Measurements from ENCODE around the gene CFLAR.

Gene CFLAR

GRCh38 chr2:201157694-201158093 is 41.7 kb downstream of the CFLAR start:
- H3K4me2 ChIP-seq (ENCODE audit: low read depth, low read length, poor library complexity, severe bottlenecking), result peak overlapping the region; percentile 22
- H3K9me3 ChIP-seq (ENCODE audit: insufficient read depth, low read depth, low read length), result no peaks in the 10 kb centered on the region
- H3K27me3 ChIP-seq (ENCODE audit: insufficient read depth, low read length, poor library complexity, severe bottlenecking), result no peaks in the 10 kb centered on the region
- peaks cover 54% of the 10 kb centered on the region; the same call in 1 of the 2 replicates for H3K36me3 ChIP-seq (ENCODE audit: insufficient read depth, low read length)
- no peak overlapping the region for H3K4me3 ChIP-seq (ENCODE audit: low read length, poor library complexity, severe bottlenecking)
- 0 out of 2 replicates have a peak overlapping the region, but pooled peaks have one; percentile 70 for H2AFZ ChIP-seq (ENCODE audit: low read length)
- no peaks in the 10 kb centered on the region for H3F3A ChIP-seq (ENCODE audit: low read depth)
- H3K9ac ChIP-seq (ENCODE audit: low read depth, low read length, poor library complexity, severe bottlenecking), result peak overlapping the region; percentile 2
- H3K79me2 ChIP-seq (ENCODE audit: insufficient read depth, low read length), result no peaks in the 10 kb centered on the region
- H4K20me1 ChIP-seq (ENCODE audit: insufficient read depth, low read length, poor library complexity, severe bottlenecking), result no peaks in the 10 kb centered on the region
- H3K4me1 ChIP-seq (ENCODE audit: insufficient read depth, low read length, poor library complexity, severe bottlenecking), result peaks cover 8% of the 10 kb centered on the region
- H3K9me2 ChIP-seq (replicated peaks; ENCODE audit: low read depth, low read length), result no peaks in the 10 kb centered on the region
- no peak for TF ChIP-seq EZH2phosphoT487 (IDR thresholded peaks at IDR 0.05; ENCODE audit: borderline replicate concordance)
- no peak for TF ChIP-seq CTCF (conservative IDR thresholded peaks at IDR 0.05; ENCODE audit: low read length)

GRCh38 chr2:201158111-201158929 is 42.4 kb downstream of the CFLAR start:
- Histone ChIP-seq H4K20me1 (ENCODE audit: insufficient read depth, low read length, poor library complexity, severe bottlenecking) (no peaks in the 10 kb centered on the region), H3K27me3 (ENCODE audit: insufficient read depth, low read length, poor library complexity, severe bottlenecking) (no peaks in the 10 kb centered on the region), H3K4me3 (ENCODE audit: low read length, poor library complexity, severe bottlenecking) (no peak overlapping the region), H3K36me3 (ENCODE audit: insufficient read depth, low read length) (peaks cover 59% of the 10 kb centered on the region; the same call in 1 of the 2 replicates), H3K4me1 (ENCODE audit: insufficient read depth, low read length, poor library complexity, severe bottlenecking) (peaks cover 8% of the 10 kb centered on the region), H3K9me3 (ENCODE audit: insufficient read depth, low read depth, low read length) (no peaks in the 10 kb centered on the region), H3K4me2 (ENCODE audit: low read depth, low read length, poor library complexity, severe bottlenecking) (peak overlapping the region; percentile 22), H3K9me2 (replicated peaks; ENCODE audit: low read depth, low read length) (no peaks in the 10 kb centered on the region), H2AFZ (ENCODE audit: low read length) (peak overlapping the region; percentile 70; the same call in 1 of the 2 replicates), H3K79me2 (ENCODE audit: insufficient read depth, low read length) (no peaks in the 10 kb centered on the region), H3F3A (ENCODE audit: low read depth) (no peaks in the 10 kb centered on the region), H3K9ac (ENCODE audit: low read depth, low read length, poor library complexity, severe bottlenecking) (peak overlapping the region; percentile 2)
- TF ChIP-seq EZH2phosphoT487 (IDR thresholded peaks at IDR 0.05; ENCODE audit: borderline replicate concordance) (no peak), CTCF (conservative IDR thresholded peaks at IDR 0.05; ENCODE audit: low read length) (peak; percentile 79)

GRCh38 chr2:201164166-201164565 is 48.2 kb downstream of the CFLAR start:
- Histone ChIP-seq H2AFZ (ENCODE audit: low read length) (no peak overlapping the region), H3K4me3 (ENCODE audit: low read length, poor library complexity, severe bottlenecking) (no peak overlapping the region), H3K4me1 (ENCODE audit: insufficient read depth, low read length, poor library complexity, severe bottlenecking) (no peaks in the 10 kb centered on the region), H3K9ac (ENCODE audit: low read depth, low read length, poor library complexity, severe bottlenecking) (no peak overlapping the region), H4K20me1 (ENCODE audit: insufficient read depth, low read length, poor library complexity, severe bottlenecking) (no peaks in the 10 kb centered on the region), H3K36me3 (ENCODE audit: insufficient read depth, low read length) (peaks cover 50% of the 10 kb centered on the region; the same call in 1 of the 2 replicates), H3F3A (ENCODE audit: low read depth) (no peaks in the 10 kb centered on the region), H3K9me3 (ENCODE audit: insufficient read depth, low read depth, low read length) (no peaks in the 10 kb centered on the region), H3K79me2 (ENCODE audit: insufficient read depth, low read length) (no peaks in the 10 kb centered on the region), H3K27me3 (ENCODE audit: insufficient read depth, low read length, poor library complexity, severe bottlenecking) (no peaks in the 10 kb centered on the region), H3K9me2 (replicated peaks; ENCODE audit: low read depth, low read length) (no peaks in the 10 kb centered on the region), H3K4me2 (ENCODE audit: low read depth, low read length, poor library complexity, severe bottlenecking) (no peak overlapping the region)
- TF ChIP-seq EZH2phosphoT487 (IDR thresholded peaks at IDR 0.05; ENCODE audit: borderline replicate concordance) (no peak), CTCF (conservative IDR thresholded peaks at IDR 0.05; ENCODE audit: low read length) (no peak)

Data from Loucy (cell line).